HG03066 (cell line): ENCODE measurements around the gene ALOX5.
"Not testable (repeated sequence)": the region's sequence is repeated elsewhere in the genome, so short reads cannot be mapped to it uniquely, and the experiment has no call there.

Experiments
- ATAC-seq: cut with Tn5 transposase; IDR thresholded peaks from one replicate; pipeline ENCODE4 v1.9.1; 2021; ENCODE audit warnings: low read depth; ENCODE audit not compliant: unreplicated experiment

ALOX5 gene

DNA sequence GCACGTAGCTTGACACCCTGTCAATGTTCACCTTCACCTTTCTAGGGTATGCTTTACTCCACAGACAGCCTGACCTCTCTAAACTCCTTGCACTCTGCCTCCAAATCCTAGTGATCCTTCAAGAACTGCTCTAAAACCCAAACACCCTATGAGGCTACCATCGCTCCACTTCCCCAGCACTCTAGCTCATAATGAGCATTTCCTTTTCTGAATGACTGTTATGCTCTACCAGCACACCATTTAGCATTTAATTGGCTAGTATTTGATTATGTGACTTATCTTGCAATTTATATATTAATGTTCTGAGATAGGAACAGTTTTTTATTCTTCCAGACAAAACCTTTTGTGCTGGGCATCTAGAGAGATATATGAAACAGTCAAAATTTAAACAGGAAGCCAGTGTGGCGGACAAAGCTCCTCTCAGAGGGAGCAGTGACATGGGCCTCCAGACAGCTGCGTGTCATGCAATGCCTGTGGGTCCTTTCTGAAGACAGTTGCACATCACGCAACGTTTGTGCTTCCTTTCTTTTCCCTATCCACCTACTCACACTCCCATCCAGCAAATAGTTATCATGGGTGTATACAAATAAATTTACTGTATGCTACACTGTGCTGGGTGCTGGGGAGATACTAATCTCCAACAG lies 86.3 kb downstream of the ALOX5 start:
- ATAC-seq: peak; percentile 41

- peak; percentile 66 for ATAC-seq
Measured at GRCh38 chr10:45461034-45461433, 87.0 kb downstream of the ALOX5 start.

- no peak for ATAC-seq
Measured at GRCh38 chr10:45463244-45464116, 89.5 kb downstream of the ALOX5 start.

GRCh38 chr10:45464958-45465567 lies 91.0 kb downstream of the ALOX5 start:
- peak; percentile 42 for ATAC-seq

- no peak for ATAC-seq
Measured at GRCh38 chr10:45466784-45467183, 92.8 kb downstream of the ALOX5 start.

GRCh38 chr10:45468079-45468478 lies 94.1 kb downstream of the ALOX5 start:
- no peak for ATAC-seq

DNA sequence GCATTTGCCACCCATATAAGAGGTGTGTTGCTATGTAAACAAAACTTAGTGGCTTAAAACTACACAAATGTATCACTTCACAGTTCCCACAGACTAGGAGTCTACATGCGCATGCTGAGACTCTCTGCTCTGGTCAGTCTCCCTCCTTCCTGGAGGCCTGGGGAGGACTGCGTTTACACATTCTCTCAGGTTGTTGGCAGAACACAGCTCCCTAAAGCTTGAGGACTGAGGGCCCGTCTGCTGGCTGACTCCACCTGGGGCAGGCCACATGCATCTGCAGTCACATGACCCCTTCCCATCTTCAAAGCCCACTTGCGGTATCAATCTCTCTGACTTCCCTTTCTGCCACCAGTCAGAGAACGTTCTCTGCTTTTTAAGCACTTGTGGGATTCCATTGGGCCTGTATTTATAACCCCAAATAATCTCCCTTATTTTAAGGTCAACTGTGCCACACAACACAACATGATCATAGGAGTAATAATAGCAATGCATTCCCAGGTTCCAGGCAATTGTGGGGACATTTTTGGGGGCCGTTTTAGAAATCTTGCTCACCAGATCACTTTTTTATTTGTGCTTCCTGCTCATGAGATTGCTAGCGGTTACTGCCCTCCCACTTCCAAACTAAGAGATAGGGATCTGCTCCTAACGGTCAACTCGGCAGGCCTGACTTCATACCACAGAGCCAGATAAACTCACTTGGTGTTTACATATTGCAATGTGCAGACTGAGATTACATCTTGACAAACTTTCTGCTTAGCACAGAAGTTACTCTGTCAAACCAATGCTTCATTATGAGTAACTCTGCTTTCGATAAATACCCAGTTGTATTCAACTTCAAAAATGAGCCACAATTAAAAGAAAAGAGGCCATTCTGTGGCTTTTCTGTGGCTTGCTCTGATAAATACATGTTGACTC lies 96.3 kb downstream of the ALOX5 start:
- ATAC-seq: no peak

DNA sequence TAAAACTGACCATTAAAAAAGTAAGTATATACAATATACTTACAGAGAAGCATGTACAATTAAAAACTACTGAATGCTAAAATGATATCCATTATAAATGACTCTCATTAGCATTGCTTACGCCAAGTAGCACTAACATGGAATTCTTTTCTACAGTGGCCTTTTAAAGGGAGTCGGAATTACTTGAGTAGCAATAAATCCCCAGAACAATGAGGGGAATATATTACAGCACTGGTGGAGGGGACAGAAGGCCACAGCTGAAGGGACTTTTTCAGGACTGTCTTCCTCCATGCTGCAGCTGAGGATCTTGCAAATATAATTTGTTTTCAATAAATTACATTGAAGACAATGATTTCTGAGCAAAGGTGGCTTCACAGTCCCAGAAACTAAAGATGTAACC lies 97.0 kb downstream of the ALOX5 start:
- ATAC-seq: no peak

- no peak for ATAC-seq
Measured at GRCh38 chr10:45471531-45472310, 97.7 kb downstream of the ALOX5 start.

- no peak for ATAC-seq
Measured at GRCh38 chr10:45473126-45473525, 99.1 kb downstream of the ALOX5 start.

GRCh38 chr10:45476559-45476958 lies 102.5 kb downstream of the ALOX5 start:
- ATAC-seq: no peak

DNA sequence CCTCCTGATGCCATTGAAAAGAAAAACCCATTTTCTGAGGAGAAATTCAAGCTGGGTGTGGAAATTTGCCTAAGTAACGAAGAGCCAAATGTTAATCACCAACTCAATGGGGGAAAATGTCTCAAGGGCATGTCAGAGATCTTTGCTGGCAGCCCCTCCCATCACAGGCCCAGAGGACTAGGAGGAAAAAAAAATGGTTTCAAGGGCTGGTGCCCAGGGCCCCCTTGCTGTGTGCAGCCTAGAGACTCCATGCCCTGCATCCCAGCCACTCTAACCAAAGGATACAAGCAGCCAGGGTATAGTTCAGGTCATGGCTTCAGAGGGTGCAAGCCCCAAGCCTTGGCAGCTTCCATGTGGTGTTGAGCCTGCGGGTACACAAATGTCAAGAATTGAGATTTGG lies 106.3 kb downstream of the ALOX5 start:
- ATAC-seq: no peak

GRCh38 chr10:45481100-45481499 lies 107.1 kb downstream of the ALOX5 start:
- ATAC-seq: not testable (repeated sequence)

- no peak for ATAC-seq
Measured at GRCh38 chr10:45483002-45483401, 109.0 kb downstream of the ALOX5 start.

DNA sequence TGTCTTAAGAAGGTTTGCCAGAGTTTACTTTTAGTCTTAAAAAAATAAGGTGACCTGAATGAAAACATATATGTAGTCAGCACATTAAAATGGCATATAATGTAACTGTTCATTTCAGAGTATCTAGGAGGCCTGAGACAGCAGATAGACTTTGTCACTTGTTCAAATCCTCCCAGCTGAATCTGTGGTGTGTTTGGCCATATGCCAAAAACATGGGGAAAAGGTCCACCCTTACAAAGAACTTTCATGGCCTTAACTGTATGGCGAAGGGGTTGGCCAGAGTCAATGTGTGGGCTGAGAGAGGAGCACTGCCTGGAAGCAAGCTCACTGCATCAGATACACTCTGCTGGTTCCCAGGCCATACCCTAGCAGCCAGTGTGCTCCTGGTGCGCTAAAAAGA lies 113.7 kb downstream of the ALOX5 start:
- ATAC-seq: no peak

- ATAC-seq: no peak
Measured at GRCh38 chr10:45488365-45488764, 114.3 kb downstream of the ALOX5 start.

DNA sequence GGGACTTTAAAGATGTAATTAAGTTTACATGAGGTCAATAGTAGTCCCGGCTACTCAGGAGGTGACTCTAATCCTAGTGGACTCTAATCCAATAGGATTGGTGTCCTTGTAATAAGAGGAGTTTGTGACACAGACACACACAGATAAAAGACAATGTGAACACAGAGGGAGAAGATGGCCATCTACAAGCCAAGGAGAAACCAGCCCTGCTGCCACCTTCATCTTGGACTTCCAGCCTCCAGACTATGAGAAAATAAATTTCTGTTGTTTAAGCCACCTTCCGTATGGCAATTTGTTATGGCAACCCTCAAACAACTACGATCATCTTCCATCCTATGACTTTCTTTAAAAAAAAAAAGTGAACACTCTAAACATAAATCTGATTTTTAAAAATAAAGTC lies 116.3 kb downstream of the ALOX5 start:
- no peak for ATAC-seq

GRCh38 chr10:45491061-45491460 lies 117.0 kb downstream of the ALOX5 start:
- no peak for ATAC-seq
